ENCODE data around the gene AGMO.

DNA sequence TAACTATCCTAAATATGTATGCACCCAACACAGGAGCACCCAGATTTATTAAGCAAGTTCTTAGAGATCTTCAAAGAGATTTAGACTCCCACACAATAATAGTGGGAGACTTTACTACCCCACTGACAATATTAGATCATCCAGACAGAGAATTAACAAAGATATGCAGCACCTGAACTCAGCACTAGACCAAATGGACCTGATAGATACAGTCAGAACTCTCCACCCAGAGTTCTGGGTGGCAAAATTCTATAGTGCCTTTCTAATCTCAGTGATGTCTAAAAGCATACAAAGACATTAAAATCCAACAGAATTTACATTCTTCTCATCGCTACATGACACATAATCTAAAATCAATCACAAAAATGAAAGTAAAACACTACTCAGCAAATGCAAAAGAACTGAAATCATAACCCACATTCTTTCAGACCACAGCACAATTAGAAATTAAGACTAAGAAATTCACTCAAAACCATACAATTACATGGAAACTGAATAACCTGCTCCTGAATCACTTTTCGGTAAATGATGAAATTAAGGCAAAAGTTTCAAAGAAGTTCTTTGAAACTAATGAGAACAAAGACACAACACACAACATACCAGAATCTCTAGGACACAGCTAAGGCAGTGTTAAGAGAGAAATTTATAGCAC is 183.2 kb downstream of the AGMO start:
- TF ChIP-seq, protein P1, sequence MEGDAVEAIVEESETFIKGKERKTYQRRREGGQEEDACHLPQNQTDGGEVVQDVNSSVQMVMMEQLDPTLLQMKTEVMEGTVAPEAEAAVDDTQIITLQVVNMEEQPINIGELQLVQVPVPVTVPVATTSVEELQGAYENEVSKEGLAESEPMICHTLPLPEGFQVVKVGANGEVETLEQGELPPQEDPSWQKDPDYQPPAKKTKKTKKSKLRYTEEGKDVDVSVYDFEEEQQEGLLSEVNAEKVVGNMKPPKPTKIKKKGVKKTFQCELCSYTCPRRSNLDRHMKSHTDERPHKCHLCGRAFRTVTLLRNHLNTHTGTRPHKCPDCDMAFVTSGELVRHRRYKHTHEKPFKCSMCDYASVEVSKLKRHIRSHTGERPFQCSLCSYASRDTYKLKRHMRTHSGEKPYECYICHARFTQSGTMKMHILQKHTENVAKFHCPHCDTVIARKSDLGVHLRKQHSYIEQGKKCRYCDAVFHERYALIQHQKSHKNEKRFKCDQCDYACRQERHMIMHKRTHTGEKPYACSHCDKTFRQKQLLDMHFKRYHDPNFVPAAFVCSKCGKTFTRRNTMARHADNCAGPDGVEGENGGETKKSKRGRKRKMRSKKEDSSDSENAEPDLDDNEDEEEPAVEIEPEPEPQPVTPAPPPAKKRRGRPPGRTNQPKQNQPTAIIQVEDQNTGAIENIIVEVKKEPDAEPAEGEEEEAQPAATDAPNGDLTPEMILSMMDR (IDR thresholded peaks at IDR 0.05; ENCODE audit: insufficient read depth, low read depth, low read length): no peak
- no peak for TF ChIP-seq EZH2 (IDR thresholded peaks at IDR 0.05; ENCODE audit: insufficient read depth, low read length)
